GM18870 (cell line): ENCODE data around the gene TNFSF15.

Experiments used
- ATAC-seq: cut with Tn5 transposase; IDR thresholded peaks from one replicate; pipeline ENCODE4 v1.9.1; 2021; ENCODE audit warnings: moderate library complexity; ENCODE audit not compliant: unreplicated experiment

TNFSF15 gene

DNA sequence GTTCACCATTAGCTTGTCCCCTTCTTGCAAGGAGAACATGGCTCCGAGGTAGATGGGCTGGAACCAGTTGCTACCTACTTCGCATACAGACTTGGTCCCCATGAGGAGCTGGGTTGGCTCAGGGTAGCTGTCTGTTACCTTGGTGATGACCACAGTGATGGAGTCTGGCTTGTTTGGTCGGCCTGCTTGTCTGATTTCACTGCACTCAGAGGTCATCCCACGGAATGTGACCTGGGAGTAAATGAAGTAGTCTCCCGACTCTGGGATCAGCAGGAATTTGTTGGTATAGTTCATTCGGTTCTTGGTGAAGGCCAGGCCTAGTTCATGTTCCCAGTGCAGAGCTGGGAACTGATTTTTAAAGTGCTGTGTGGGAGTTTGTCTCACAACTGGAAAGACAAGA, 15.3 kb downstream of the TNFSF15 start:
- no peak for ATAC-seq

DNA sequence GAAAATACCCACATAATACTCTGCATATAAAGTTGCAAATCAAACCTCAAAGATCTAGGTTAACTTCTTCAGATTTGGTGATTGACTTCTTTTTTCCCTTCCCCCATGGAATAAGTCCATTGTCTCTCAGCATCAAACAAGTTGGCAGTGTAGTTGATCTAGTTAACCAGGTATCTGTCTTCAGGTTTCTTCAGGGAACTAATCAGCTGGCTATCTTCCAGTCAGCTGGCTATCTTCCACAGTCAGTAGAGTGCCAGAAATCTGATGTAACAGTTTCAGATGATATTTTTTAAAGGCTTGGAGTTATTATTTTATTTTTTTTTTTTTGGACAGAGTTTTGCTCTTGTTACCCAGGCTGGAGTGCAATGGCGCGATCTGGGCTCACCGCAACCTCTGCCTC, 16.8 kb downstream of the TNFSF15 start:
- no peak for ATAC-seq

- no peak for ATAC-seq
These were observed 17.9 kb downstream of the TNFSF15 start for GRCh38 chr9:114787781-114788498.

- no peak for ATAC-seq
These were observed 18.6 kb downstream of the TNFSF15 start for GRCh38 chr9:114787214-114787613.

GRCh38 chr9:114785866-114786650, 19.8 kb downstream of the TNFSF15 start:
- no peak for ATAC-seq

DNA sequence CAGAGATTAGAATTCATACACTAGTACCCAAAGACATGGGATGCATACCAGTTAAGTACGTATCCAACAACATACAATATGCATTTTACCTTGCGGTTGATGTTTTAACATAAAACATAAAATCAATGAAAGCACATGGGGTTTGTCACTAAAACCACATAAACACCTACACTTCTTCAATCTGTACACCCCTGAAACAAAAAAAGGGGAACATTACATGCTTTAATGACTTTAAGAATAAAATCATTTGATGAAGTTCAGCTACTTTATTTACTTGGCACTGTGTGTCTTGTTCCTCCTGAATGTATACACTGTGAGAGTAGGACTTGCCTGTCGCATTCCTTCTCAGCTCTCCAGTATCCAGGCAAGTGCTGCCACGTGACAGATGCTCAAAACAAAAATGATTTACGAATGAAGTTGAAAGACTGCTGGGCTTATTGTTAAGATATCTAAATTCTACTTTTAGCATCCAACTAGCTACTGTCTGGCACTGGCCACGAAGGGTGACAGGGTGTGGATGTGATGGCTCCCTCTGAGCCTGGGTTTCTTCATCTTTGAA, 21.0 kb downstream of the TNFSF15 start:
- no peak for ATAC-seq

GRCh38 chr9:114782586-114782985, 23.3 kb downstream of the TNFSF15 start:
- ATAC-seq = no peak

DNA sequence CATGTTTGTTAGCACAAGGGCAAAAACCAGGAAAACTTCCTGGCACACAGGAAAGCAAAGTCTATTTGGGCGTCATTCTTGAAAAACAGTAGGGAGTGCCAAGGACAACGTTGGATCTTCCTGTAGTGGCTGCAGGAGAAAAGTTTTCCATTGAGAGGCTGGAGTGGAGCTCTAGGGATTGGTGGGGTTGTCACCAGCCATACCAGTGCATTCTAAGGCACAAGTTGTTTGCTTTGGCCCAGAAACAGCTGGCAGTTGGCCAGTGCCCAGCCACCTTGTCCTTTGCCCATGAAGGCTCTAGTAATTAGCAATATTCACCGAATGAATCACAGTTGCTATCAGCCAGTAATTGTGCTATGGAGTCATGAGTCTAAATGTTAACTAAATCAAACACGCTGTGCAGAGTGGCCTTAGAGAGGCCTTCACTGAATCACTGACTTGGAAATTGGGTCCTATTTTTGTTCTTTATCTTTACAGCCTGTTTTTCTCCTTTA, 26.4 kb downstream of the TNFSF15 start:
- no peak for ATAC-seq

GRCh38 chr9:114777821-114778609, 27.8 kb downstream of the TNFSF15 start:
- ATAC-seq = no peak

DNA sequence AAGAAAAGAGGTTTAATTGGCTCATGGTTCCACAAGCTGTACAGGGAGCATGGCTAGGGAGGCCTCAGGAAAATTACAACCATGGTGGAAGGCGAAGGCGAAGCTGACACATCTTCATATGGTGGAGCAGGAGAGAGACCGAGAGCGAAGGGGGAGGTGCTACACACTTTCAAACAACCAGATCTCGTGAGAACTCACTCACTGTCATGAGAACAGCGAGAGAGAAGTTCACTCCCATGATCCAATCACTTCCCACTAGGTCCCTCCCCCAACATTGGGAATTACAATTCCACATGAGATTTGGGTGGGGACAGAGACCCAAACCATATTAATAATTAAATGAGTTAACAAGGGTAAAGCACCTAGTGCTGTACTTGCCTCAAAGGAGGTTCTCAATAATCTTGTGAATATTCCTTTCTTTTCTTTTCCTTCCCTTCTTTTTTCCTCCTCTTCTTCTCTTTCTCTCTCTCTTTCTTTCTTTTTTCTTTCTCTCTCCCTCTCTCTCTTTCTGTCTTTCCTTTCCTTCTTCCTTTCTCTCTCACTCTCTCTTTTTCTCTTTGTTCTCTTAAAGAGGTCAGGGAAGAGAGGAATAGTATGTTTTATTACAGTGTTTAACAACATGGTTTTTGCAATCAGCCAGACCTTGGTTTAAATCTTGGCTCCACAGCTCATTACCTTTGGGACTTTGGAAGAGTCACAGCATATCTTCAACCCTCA, 29.0 kb downstream of the TNFSF15 start:
- ATAC-seq = no peak

DNA sequence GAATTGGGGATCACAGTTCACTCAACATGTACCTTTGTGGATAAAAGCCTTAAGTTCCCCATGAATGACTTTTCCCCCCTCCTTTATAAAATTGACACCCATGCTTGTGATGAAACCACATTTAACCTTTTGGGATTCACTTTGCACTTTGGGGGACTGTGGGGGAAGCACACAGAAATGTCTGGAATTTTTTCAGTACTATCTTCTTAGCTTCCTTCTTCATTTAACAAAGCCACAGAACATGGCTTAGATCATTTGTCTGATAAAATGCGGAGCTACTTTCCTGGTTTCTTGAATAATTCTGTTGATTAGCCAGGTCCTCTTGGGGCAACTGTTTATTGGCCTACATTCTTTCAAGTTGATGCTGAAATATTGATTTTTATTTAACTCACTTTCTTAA, 29.9 kb downstream of the TNFSF15 start:
- no peak for ATAC-seq

DNA sequence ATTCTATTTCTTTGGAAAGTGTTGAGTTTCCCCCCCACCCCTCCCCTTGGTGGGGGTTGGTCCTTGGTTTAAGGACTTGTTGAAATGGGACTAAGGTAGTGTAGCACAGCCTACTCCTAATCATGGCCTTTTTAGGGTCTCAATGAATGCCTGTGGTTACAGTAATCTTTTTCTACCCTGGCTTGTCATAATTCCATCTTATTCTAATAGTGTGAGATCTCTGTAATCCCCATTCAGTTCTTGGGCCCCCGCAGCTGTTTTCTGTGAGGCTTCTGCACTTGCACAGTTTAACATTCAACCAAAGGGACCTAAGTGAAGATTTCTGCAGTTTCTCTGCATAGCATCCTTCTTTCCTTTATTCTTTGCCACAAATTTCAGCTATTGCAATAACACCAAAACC, 30.7 kb downstream of the TNFSF15 start:
- no peak for ATAC-seq

DNA sequence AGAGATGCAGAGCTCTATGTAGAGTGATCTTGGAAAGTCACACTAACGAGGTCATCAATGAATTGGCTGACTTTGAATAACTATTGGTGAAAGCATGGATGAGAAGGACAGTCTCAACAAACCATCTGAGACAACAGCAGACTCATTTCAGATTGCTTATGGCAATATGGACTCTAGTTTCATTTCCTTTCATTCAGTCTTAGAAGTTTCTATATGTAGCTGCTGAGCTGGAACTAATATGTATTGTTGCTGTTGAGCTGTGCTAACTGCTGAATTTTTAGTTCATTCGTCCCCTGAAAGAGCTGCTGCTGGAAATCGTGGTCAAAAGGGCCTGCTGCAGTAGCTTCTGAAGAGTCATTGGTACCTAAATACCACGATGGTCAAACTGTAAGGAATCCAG, 31.3 kb downstream of the TNFSF15 start:
- ATAC-seq = peak; percentile 53

DNA sequence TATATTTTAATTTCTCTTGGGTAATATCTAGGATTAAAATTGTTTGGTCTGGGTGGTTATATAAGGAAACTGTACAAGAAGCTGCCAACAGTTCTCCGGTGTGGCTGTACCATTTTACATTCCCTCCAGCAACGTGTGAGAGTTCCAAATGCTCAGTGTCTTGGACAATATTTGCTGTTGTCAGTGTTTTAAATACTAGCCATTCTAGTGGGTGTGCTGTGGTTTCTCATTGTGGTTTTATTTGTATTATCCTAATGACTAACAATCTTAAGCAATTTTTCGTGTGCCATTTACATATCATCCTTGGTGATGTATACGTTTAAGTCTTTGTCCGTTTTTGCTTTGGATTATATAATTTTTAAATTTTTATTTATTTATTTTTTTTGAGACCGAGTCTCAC, 34.0 kb downstream of the TNFSF15 start:
- no peak for ATAC-seq

DNA sequence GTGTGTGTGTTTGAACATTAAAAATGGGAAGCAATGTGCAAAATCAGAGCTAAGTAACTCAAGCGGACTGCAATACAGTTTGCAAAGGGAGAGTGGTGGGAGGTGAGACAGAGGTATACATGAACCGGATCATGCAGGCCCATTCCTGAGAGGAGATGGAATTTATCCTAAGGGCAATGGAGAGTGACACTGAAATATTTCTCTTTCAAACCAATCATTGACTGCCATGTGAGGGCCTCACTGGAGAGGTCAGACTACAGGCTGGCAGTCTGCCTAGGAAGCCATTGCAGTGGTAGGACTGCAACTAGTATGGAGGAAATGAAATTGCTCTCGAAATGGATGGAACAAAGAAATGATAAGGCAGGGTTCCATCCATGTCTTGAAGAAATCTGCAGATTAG, 34.8 kb downstream of the TNFSF15 start:
- no peak for ATAC-seq

- ATAC-seq = no peak
These were observed 36.2 kb downstream of the TNFSF15 start for GRCh38 chr9:114769624-114770023.

DNA sequence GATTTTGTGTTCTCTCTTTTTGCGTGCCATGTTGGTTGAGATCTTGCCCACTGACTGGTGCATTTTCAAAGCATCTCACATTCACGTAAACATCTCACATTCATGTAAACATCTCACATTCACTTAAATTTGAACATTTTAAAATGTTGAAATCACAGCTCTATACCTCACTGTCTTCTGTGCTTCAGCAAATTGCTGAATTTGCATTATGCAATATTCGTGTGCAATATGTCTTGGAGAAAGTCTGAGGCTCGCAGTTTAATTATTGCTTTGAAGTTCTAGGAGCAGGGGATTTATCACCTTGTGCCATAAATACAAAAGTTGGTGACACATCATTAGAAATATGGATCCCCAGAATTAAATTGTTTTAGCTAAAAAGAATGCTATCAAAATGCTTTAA, 42.6 kb downstream of the TNFSF15 start:
- ATAC-seq = no peak

- no peak for ATAC-seq
These were observed 44.3 kb downstream of the TNFSF15 start for GRCh38 chr9:114761523-114761922.

GRCh38 chr9:114759512-114760341, 46.1 kb downstream of the TNFSF15 start:
- ATAC-seq = no peak

DNA sequence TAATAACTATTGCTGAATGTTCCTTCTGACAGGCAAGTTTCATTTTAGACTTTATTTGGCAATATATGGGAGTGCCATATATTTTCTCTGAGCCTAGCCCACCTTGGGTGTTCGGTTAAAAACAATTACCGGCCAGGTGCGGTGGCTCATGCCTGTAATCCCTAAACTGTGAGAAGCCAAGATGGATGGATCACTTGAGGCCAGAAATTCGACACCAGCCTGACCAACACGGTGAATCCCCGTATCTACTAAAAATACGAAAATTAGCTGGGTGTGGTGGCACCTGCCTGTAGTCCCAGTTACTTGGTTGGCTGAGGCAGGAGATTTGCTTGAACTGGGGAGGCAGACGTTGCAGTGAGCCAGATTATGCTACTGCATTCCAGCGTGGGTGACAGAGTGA, 47.9 kb downstream of the TNFSF15 start:
- no peak for ATAC-seq
